HUES48 (cell line): ENCODE data around the gene IL17RC.
A peak's percentile ranks its signal among the peaks of the same experiment; 100 is the strongest.

Experiments
- H3K27ac ChIP-seq: one replicate; pipeline ENCODE4 v1.7.0; 2013; ENCODE audit warnings: low read depth, low read length, inconsistent platforms
- H3K27me3 ChIP-seq: 2 replicates; pipeline ENCODE4 v1.6.1; 2013; ENCODE audit warnings: mild to moderate bottlenecking, low read length; ENCODE audit not compliant: control insufficient read depth, insufficient read depth
- H3K36me3 ChIP-seq: 2 replicates; pipeline ENCODE4 v1.6.1; 2013; ENCODE audit warnings: low read length; ENCODE audit not compliant: control insufficient read depth, insufficient read depth
- H3K4me1 ChIP-seq: 2 replicates; pipeline ENCODE4 v1.6.1; 2013; ENCODE audit warnings: mild to moderate bottlenecking, low read length; ENCODE audit not compliant: control insufficient read depth, insufficient read depth
- H3K4me3 ChIP-seq: 2 replicates; pipeline ENCODE4 v1.5.1; 2013; ENCODE audit warnings: mild to moderate bottlenecking, low read depth, low read length
- H3K9ac ChIP-seq: 2 replicates; pipeline ENCODE4 v1.6.1; 2013; ENCODE audit warnings: mild to moderate bottlenecking, low read depth, low read length, moderate library complexity
- H3K9me3 ChIP-seq: 2 replicates; pipeline ENCODE4 v1.6.1; 2013; ENCODE audit warnings: low read length; ENCODE audit not compliant: control insufficient read depth, insufficient read depth

IL17RC gene

DNA sequence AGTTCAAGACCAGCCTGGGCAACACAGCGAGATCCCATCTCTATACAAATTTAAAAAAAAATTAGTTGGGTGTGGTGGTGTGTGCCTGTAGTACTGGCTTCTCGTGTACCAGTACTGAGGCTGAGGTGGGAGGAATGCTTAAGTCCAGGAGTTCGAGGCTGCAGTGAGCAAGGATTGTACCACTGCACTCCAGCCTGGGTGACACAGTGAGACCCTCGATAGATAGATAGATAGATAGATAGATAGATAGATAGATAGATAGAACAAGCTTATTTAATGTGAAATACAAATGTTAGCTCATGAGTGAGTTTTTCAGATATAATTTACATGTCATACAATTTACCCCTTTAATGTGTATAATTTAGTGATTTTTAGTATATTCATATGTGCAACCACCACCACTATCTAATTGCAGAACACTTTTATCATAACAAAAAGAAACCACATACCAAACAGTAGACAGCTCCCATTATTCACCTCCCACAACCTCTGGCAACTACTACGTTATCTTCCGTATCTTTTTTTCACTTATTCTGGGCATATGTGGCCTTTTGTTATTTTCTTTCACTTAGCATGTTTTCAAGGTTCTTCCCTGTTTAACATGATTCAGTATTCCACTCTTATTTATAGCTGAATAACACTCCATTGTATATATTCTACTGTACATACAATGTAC, 48.4 kb downstream of the IL17RC start:
- Histone ChIP-seq H3K27ac (no peak overlapping the region), H3K9me3 (no peaks in the 10 kb centered on the region), H3K9ac (no peak overlapping the region), H3K4me3 (no peak overlapping the region), H3K27me3 (no peaks in the 10 kb centered on the region), H3K4me1 (no peaks in the 10 kb centered on the region), H3K36me3 (peaks cover 31% of the 10 kb centered on the region)

GRCh38 chr3:9966841-9967240, 49.9 kb downstream of the IL17RC start:
- Histone ChIP-seq H3K9ac (no peak overlapping the region), H3K9me3 (no peaks in the 10 kb centered on the region), H3K4me1 (no peaks in the 10 kb centered on the region), H3K27ac (no peak overlapping the region), H3K27me3 (no peaks in the 10 kb centered on the region), H3K36me3 (peaks cover 43% of the 10 kb centered on the region), H3K4me3 (no peak overlapping the region)

GRCh38 chr3:9969632-9970019, 52.7 kb downstream of the IL17RC start:
- peaks cover 62% of the 10 kb centered on the region for H3K36me3 ChIP-seq
- no peak overlapping the region for H3K27ac ChIP-seq
- no peak overlapping the region for H3K9ac ChIP-seq
- H3K4me1 ChIP-seq, result no peaks in the 10 kb centered on the region
- H3K27me3 ChIP-seq, result no peaks in the 10 kb centered on the region
- no peaks in the 10 kb centered on the region for H3K9me3 ChIP-seq
- H3K4me3 ChIP-seq, result no peak overlapping the region

- no peak overlapping the region for H3K9ac ChIP-seq
- no peaks in the 10 kb centered on the region for H3K4me1 ChIP-seq
- H3K27ac ChIP-seq, result no peak overlapping the region
- peaks cover 64% of the 10 kb centered on the region for H3K36me3 ChIP-seq
- no peaks in the 10 kb centered on the region for H3K9me3 ChIP-seq
- no peak overlapping the region for H3K4me3 ChIP-seq
- no peaks in the 10 kb centered on the region for H3K27me3 ChIP-seq
These were observed 53.2 kb downstream of the IL17RC start for GRCh38 chr3:9970020-9970652.

DNA sequence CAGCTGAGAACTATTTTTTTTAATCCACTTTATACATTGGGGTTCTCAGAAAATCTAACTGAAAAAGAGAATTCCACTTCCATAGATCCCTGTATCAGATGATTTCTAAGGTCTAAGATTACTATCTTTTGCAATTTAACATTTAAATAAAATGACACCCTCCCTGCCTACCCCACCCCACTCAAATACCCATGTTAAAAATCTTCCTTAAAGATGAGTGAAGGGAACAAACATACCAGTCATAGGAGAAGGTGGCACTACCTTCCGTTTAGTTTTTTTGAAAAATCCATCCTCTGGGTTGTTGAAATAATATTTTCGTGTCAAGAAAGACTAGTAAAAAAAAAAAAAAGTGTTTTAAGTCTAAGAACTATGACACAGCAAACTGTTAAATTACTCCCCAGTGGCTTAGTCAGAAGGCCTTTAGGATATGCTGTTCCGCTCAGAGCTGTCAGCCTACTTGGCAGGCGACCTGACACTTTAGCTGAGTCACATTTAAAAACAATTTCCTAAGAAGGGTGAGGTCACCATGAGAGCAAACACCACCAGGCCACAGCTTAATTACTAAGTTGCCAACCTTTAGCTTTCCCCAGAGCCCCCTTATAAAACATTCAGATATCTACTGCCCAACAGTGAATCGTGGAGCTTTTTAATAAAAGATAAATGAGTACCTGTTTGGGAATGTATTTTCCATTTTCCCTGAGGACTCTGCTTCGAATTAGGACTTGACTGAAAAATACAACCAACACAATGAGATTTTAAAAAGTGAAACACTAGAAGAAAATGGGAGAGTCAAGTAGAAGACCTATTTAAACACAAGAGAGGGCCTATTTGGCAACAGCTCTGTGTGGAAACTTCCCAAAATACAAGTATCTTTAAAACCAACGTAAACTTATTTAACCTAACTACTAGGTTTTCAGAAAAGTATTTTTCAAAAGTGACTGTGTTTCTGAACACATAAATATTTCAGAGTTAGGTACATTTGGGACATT, 60.1 kb downstream of the IL17RC start:
- Histone ChIP-seq H3K9me3 (no peaks in the 10 kb centered on the region), H3K27ac (peak overlapping the region; percentile 50), H3K27me3 (no peaks in the 10 kb centered on the region), H3K4me1 (no peaks in the 10 kb centered on the region), H3K4me3 (no peak overlapping the region), H3K9ac (no peak overlapping the region), H3K36me3 (peaks cover 57% of the 10 kb centered on the region)

GRCh38 chr3:9978710-9979305, 61.9 kb downstream of the IL17RC start:
- no peak overlapping the region for H3K27ac ChIP-seq

GRCh38 chr3:9980251-9980650, 63.4 kb downstream of the IL17RC start:
- Histone ChIP-seq H3K27ac (no peak overlapping the region), H3K36me3 (peaks cover 38% of the 10 kb centered on the region), H3K9me3 (no peaks in the 10 kb centered on the region), H3K27me3 (no peaks in the 10 kb centered on the region), H3K9ac (no peak overlapping the region), H3K4me3 (no peak overlapping the region), H3K4me1 (no peaks in the 10 kb centered on the region)

More at GRCh38 chr3:9978710-9979305, 61.9 kb downstream of the IL17RC start:
- Histone ChIP-seq H3K36me3 (peaks cover 44% of the 10 kb centered on the region), H3K9ac (no peak overlapping the region), H3K4me3 (no peak overlapping the region), H3K9me3 (no peaks in the 10 kb centered on the region), H3K27me3 (no peaks in the 10 kb centered on the region), H3K4me1 (no peaks in the 10 kb centered on the region)
